Bone marrow (tissue), 2 donors: ENCODE results near the gene CLDN6.

Source experiments
- DNase-seq, 2 donors: peaks; one replicate each; lab custom pipeline; 2025; lab: John Stamatoyannopoulos, UW

The CLDN6 gene

GRCh38 chr16:2988590-2989099 lies 29.3 kb downstream of the CLDN6 start:
- DNase-seq, result no peak

DNA sequence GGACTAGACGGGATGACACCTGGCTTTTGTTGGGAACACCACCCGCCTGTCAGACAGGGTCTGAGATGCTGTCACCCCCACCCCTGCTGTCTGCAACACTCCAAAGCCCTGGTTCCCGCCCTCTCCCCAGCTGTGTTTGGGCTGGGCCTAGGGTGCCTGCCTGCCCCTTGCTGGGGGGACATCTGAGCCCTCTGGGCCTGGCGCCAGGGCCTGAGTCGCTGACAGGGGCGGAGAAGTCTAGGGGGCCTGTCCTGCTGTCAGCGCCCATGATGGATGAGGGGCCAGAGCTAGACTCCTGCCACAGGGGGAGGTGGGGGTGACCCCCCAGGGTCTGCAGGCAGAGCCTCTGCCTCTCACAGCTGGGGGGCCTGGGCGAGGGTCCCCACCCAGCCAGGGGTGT lies 30.1 kb downstream of the CLDN6 start:
- DNase-seq, result no peak

GRCh38 chr16:2987286-2987685 lies 30.7 kb downstream of the CLDN6 start:
- no peak for DNase-seq

- no peak for DNase-seq
Observed at GRCh38 chr16:2986623-2987188, 31.3 kb downstream of the CLDN6 start.

DNA sequence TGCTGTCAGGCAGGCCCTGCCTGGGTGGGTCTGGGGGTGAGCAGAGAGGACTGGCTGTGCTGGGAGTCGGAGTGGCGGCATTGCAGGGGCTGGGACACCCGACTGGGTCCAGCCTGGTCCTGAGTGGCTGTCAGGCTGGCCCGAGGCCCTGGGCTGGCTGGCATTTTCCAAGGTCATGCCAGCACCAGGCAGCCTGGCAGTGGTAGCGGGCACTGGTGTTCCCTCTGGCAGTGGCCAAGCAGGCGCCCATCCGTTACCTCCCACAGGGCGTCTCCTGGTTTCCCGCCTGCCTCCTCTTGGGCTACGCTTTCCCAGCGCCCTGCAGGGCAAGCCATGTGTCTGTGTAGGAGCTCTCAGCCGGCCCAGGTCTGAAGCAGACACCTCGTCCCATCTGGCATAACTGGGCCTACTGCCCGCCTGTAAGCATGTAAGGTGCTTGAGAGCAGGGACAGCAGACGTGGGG lies 32.1 kb downstream of the CLDN6 start:
- no peak for DNase-seq

- DNase-seq, result no peak
Observed at GRCh38 chr16:2985462-2985861, 32.5 kb downstream of the CLDN6 start.

DNA sequence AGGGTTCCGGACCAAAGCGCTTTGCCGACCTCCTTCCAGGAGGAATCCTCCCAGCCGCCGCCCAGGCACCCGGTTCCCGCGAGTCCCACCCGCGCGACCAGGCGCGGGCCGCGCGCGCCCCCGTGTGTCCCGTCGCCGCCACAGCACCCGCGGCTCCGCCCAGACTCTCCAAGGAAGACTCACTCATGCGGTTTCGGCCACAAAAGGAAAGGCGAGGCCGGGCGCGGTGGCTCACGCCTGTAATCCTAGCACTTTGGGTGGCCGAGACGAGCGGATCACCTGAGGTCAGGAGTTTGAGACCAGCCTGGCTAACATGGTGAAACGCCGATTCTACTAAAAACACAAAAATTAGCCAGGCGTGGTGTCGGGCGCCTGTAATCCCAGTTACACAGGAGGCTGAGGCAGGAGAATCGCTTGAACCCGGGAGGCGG lies 34.3 kb downstream of the CLDN6 start:
- DNase-seq, result peak; percentile 7 to 70

DNA sequence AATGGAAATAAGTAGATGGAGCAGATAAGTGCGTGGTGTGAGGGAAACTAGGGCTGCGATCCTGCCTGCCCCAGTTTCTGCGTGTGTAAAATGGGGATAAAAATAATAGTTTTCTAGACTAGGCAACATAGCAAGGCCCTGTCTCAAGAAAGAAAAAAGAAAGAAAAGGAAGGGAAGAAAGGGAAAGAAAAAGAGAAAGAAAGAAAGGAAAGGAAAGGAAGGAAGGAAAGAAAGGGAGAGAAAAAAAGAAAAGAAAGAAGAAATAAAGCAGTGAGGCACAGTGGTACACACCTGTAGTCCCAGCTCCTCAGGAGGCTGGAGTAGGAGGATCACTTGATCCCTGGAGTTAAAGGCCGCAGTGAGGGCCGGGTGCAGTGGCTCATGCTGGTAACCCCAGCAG lies 35.6 kb downstream of the CLDN6 start:
- DNase-seq, result no peak

DNA sequence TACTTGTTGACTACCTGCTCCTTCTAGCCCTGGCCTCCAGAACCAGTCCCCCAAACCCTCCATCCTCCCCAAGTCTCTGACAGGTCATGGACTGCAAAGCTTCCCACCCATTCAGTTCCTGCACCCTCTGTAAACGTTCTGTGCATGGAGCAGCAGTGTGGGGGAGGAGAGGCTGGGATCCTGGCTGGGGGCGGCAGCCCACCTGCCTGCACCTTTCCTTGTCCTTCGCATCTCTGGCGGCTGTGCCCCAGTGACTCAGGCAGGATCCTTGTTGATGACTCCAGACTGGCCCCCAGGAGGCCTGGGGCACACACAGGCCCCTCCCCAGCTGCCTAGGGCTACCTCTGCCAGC lies 36.1 kb downstream of the CLDN6 start:
- DNase-seq, result no peak

DNA sequence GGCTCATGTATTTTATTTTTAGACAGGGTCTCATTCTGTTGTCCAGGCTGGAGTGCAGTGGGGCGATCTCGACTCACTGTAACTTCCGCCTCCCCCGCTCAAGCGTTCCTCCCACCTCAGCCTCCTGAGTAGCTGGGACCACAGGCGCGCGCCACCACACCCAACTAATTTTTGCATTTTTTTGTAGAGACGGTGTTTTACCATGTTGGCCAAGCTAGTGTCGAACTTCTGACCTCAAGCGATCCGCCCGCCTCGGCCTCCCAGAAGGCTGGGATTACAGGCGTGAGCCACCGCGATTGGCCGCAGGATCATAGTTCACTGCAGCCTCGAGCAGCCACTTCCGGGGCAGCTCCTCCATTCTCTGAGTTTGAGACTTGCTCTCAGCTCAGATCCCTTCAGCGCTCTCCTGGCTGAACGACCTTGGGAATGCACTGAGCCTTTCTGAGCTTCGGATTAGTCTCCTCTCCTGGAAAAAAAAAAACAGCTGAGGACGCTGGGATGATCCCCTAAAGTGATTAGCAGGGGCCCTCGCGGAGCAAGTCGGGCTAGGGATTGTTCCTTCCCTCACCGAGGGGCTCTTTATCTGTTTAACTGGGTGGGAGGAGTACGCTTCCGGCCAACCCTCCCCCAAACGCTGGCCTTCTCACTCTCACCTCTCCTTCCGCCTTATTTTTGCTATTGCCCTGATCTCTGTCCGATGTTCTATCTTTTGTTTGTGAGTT lies 36.6 kb downstream of the CLDN6 start:
- no peak for DNase-seq

GRCh38 chr16:2980227-2981176 lies 37.5 kb downstream of the CLDN6 start, which contains the start of gene PKMYT1:
TSS of gene PKMYT1 (minus strand) at chr16:2980446. CDS start at chr16:2979657, 789 bp downstream.
- DNase-seq, result peak; percentile 54 to 83

- no peak for DNase-seq
Observed at GRCh38 chr16:2979669-2980226, 38.2 kb downstream of the CLDN6 start.

- DNase-seq, result no peak
Observed at GRCh38 chr16:2977440-2977839, 40.5 kb downstream of the CLDN6 start.

DNA sequence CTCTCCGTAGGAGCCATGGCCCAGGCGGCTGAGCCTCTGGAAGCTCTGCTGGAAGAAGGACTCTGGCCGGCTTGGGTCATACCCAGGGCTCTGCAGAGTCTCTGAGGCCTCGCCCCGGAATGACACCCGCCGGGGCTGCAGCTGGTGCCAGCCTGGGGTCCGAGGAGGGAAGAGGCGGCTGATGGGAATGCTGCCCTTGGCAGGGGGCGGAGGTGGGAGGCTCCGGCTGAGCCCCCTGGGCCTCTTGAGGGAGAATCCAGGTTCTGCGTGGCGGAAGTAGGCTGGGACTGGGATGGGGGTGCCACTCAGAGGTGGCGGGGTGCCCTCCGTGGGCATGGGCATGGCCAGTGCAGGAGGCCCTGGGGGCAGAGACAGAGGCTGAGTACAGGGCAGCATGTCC lies 41.3 kb downstream of the CLDN6 start:
- DNase-seq, result no peak

DNA sequence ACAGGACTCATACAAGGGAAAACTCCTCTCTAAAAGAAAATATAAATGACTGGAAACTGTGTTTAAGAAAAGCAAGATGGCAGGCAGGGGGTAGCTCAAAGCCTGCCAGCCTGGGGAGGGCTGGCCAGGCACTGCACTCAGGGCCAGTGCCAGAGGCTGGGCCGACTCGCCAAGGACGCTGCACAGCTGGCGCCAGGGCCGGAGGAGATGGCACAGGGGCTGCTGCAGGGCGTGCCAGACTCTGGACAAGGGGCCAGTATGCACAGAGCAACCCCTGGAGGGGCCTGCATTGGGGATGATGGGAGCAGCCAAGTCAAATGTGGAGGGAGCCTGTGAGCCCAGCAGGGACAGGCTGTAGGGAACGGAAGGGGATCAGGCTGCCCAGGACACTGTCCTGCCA lies 41.8 kb downstream of the CLDN6 start:
- DNase-seq, result no peak

GRCh38 chr16:2975161-2975795 lies 42.7 kb downstream of the CLDN6 start:
- no peak for DNase-seq

- no peak for DNase-seq
Observed at GRCh38 chr16:2974319-2975056, 43.5 kb downstream of the CLDN6 start.

GRCh38 chr16:2973605-2974318 lies 44.2 kb downstream of the CLDN6 start:
- no peak for DNase-seq

- DNase-seq, result no peak
Observed at GRCh38 chr16:2973093-2973492, 44.9 kb downstream of the CLDN6 start.
